Measurements from ENCODE around the gene CUL4B.

GRCh38 chrX:120575379-120576114, 14.8 kb upstream of the CUL4B start:
- TF ChIP-seq POLR2A (IDR thresholded peaks at IDR 0.05) (no peak), CTCF (IDR thresholded peaks at IDR 0.05) (no peak)
